Measurements from ENCODE around the gene NUDT8.

DNA sequence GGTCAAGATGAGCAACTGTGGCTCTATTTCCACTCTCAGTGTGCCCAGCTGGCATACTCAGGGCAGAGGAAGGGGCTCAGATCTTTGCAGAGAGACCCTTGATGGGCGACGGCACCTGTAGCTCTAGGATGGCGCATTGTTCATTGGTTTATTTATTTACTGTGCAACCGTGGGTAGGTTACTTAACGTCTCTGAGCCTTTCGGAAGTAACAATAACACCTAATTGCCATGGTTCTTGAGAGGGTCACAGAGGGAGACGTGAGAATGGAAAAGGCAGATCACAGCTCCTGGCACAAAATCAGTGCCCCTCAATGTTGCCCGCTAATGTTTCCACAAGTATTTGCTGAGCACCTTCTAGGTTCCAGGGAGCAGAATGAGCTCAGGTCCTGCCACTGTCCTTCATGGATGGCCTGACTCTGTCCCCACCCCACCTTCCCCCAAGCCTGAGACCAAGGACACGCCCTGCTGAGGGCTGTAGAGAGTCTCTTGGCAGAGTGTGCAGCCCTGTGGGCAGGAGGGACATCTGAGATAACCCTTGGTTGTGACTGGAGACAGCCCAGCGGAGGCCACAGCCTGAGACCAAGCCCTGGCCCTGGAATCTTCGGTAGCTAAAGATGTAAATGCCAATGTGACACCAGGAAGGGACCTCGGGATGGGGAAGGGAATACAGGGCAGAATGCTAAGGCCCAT lies 45.5 kb upstream of the NUDT8 start:
- TF ChIP-seq, protein P1, sequence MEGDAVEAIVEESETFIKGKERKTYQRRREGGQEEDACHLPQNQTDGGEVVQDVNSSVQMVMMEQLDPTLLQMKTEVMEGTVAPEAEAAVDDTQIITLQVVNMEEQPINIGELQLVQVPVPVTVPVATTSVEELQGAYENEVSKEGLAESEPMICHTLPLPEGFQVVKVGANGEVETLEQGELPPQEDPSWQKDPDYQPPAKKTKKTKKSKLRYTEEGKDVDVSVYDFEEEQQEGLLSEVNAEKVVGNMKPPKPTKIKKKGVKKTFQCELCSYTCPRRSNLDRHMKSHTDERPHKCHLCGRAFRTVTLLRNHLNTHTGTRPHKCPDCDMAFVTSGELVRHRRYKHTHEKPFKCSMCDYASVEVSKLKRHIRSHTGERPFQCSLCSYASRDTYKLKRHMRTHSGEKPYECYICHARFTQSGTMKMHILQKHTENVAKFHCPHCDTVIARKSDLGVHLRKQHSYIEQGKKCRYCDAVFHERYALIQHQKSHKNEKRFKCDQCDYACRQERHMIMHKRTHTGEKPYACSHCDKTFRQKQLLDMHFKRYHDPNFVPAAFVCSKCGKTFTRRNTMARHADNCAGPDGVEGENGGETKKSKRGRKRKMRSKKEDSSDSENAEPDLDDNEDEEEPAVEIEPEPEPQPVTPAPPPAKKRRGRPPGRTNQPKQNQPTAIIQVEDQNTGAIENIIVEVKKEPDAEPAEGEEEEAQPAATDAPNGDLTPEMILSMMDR (IDR thresholded peaks at IDR 0.05) = no peak
- TF ChIP-seq POLR2A (IDR thresholded peaks at IDR 0.05) = no peak
